BJ (cell line): ENCODE measurements around the gene KCND1. TPM values are rescaled to one million over a fixed set of nuclear protein-coding genes. Genes with fewer than 3 reads are reported as not detected.

ENCODE experiments used
- CTCF ChIA-PET: fragments of 350-600 bp; formaldehyde crosslinking; extraction: SDS; loops from one replicate; lab custom pipeline; 2021; ENCODE audit warnings: antibody characterized with exemption, inconsistent platforms; lab: Yijun Ruan, JAX
- POLR2A ChIA-PET: fragments of 300-600 bp; sonication (Branson Sonifier 250); formaldehyde crosslinking; extraction: SDS; loops from one replicate; lab custom pipeline; 2021; ENCODE audit warnings: antibody characterized with exemption; lab: Charles Lee
- DNase-seq: peaks from one replicate; pipeline ENCODE4 v3.0.0-alpha.2; 2011; ENCODE audit warnings: low read depth
- H3K27me3 ChIP-seq: 2 replicates; pipeline ENCODE4 v1.6.0; 2011; ENCODE audit warnings: low read length; ENCODE audit not compliant: control insufficient read depth, insufficient read depth
- H3K36me3 ChIP-seq: 2 replicates; pipeline ENCODE4 v1.5.1; 2011; ENCODE audit warnings: low read length; ENCODE audit not compliant: control insufficient read depth, insufficient read depth
- H3K4me3 ChIP-seq: 2 replicates; pipeline ENCODE4 v1.5.1; 2011; ENCODE audit warnings: low read depth, mild to moderate bottlenecking, control low read depth, low read length
- polyA plus RNA-seq: library from polyadenylated mRNA; depleted of rRNA; stranded (reverse); fragments of >200 nt; gene quantifications from 2 replicates; pipeline ENCODE4 v1.2.3, GENCODE V29; 2011
- TF ChIP-seq, protein P1 (sequence below): IDR thresholded peaks from 2 replicates; pipeline ENCODE4 v1.5.1; 2011; ENCODE audit warnings: low read depth, mild to moderate bottlenecking, control low read depth, inconsistent platforms, low read length, moderate library complexity; ENCODE audit not compliant: insufficient read depth

Gene KCND1
- polyA plus RNA-seq, 1 experiment = 0.83 TPM

DNA sequence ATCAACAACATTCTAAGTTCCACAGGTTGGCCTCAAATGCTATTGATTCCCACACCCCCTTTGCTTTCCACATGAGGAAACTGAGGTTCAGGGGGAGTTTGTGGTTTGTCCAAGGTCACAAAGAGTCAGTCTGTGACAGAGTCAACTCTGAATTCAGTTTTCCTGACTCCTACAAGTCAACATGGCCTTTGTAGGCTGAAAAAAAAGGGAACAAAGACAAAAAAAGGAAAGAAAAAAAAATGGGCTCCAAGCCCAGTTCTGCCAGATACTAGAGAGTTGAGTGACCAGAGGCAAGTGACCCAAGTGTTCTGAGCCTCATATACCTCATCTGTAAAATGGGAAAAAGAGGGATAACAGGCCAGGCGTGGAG, 36.4 kb downstream of the KCND1 start:
- no peak for DNase-seq
- Histone ChIP-seq H3K4me3 (no peak overlapping the region), H3K36me3 (peaks cover 11% of the 10 kb centered on the region), H3K27me3 (no peaks in the 10 kb centered on the region)
- ChIA-PET CTCF (no interaction called here), POLR2A (no interaction called here)
- TF ChIP-seq, protein P1, sequence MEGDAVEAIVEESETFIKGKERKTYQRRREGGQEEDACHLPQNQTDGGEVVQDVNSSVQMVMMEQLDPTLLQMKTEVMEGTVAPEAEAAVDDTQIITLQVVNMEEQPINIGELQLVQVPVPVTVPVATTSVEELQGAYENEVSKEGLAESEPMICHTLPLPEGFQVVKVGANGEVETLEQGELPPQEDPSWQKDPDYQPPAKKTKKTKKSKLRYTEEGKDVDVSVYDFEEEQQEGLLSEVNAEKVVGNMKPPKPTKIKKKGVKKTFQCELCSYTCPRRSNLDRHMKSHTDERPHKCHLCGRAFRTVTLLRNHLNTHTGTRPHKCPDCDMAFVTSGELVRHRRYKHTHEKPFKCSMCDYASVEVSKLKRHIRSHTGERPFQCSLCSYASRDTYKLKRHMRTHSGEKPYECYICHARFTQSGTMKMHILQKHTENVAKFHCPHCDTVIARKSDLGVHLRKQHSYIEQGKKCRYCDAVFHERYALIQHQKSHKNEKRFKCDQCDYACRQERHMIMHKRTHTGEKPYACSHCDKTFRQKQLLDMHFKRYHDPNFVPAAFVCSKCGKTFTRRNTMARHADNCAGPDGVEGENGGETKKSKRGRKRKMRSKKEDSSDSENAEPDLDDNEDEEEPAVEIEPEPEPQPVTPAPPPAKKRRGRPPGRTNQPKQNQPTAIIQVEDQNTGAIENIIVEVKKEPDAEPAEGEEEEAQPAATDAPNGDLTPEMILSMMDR = no peak

DNA sequence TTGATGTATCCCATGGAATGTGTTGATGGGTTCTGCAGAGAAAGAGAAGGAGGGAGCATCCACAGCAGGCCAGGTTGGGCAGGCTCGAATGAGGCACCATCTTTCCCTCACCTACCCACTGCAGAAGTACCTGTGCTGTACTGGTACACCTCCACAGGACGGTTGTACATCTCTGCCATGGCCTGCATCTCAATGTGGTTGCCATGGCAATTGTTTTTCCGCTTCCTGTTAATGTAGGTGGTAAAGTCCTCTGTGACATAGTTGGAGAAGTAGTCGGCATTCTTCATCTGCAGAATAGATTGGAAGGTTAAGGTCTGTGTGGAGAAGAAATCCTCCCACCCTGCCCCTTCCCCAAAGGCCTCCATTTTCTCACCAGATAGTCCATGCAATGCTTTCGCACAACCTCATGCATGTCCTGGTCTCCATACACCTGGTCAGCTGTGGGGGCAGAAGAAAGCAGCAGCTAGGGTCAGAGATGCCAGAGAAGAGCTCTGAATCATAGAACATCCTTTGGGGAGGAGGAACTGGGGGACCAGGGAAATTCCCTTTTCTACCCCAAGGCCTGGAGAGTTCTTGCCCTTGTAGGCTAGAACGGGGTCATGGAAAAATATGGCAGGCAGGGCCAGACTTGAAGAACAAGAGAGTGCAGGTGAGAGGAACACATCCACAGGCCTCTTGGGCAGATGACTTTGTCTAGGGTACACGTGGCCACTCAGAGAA, 36.9 kb downstream of the KCND1 start:
- DNase-seq = no peak
- CTCF ChIA-PET = no interaction called here

DNA sequence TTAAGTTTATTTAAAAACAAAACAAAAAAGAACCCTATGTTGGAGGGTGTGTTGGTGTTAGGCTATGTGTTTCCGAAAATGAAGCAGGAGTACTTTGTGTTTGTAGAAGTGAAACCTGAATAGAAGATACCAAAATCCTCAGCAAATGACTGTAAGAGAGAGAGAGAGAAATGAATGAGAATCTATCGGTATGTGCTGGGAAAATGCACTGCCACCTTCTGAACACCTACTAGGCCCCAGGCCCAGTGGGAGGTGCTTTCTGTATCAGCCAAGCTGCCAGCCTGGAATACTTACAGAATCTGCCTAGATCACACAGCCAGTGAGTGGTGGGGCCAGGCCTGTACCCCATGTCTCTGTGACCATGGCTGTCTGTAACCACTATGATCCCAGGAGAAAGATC, 37.9 kb downstream of the KCND1 start:
- DNase-seq = no peak
- no peaks in the 10 kb centered on the region for H3K27me3 ChIP-seq
- TF ChIP-seq, protein P1 = no peak
- ChIA-PET CTCF (no interaction called here), POLR2A (no interaction called here)
- no peak overlapping the region for H3K4me3 ChIP-seq
- H3K36me3 ChIP-seq = peaks cover 9% of the 10 kb centered on the region

More for the DNA sequence above, 36.9 kb downstream of the KCND1 start:
- Histone ChIP-seq H3K4me3 (no peak overlapping the region), H3K27me3 (no peaks in the 10 kb centered on the region), H3K36me3 (peaks cover 9% of the 10 kb centered on the region)
- POLR2A ChIA-PET = no interaction called here
- TF ChIP-seq, protein P1 = no peak

DNA sequence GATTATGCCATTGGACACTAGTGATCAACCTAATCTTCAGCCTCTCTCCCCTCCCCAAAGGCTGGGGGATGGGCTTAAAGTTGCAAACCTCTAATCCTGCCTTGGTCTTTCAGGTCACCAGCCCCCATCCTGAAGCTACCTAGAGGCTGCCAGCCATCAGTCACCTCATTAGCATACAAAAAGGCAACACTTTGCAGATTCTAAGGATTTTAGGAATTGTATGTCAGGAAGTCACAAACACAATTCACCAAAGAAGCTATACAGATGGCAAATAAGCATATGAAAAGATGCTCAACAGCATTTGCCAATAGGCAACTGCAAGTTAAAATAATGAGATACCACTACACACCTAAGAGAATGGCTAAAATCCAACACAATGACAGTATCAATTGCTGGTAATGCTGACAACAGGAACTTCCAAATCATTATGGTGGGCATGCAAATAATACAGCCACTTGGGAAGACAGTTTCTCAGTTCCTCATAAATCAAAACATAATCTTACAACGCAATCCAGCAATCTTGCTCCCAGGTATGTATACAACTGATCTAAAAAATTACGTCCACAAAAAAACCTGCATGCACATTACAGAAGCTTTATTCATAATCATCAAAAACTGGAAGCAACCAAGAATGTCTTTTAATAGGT, 43.8 kb downstream of the KCND1 start:
- no peak overlapping the region for H3K4me3 ChIP-seq
- no peak for DNase-seq
- ChIA-PET POLR2A (no interaction called here), CTCF (interaction anchor here (0.7 kb wide), 1 partner anchor 8 kb away, joined by 4 read pairs; no protein-coding TSS in a partner anchor)
- TF ChIP-seq, protein P1 = no peak
- H3K36me3 ChIP-seq = peaks cover 5% of the 10 kb centered on the region
- H3K27me3 ChIP-seq = no peaks in the 10 kb centered on the region

DNA sequence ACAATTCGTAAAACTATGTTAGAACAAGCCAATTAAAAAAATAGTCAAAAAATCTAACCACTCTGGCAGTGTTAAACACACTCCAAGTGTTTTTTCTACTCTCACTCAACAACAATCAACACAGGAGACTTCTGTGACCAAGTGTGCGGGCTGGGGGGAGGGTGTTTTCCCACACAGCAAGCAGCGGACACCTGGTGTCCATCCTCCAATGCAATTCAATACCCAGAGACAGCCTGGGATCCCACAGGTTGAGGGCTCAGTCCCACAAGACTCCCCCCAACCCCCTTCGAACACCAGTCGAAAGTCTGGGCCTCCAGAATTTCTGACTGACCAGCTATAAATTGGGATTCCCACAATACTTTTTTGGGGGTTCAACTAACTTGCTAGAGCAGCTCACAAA, 44.5 kb downstream of the KCND1 start:
- TF ChIP-seq, protein P1 = no peak
- ChIA-PET POLR2A (no interaction called here), CTCF (interaction anchor here (0.7 kb wide), 1 partner anchor 9 kb away, joined by 4 read pairs; no protein-coding TSS in a partner anchor)

More for the DNA sequence above, 44.5 kb downstream of the KCND1 start:
- DNase-seq = no peak
- no peaks in the 10 kb centered on the region for H3K27me3 ChIP-seq
- H3K4me3 ChIP-seq = no peak overlapping the region
- H3K36me3 ChIP-seq = peaks cover 8% of the 10 kb centered on the region
